Measurements from ENCODE around the gene IFNL3.
"Not testable (repeated sequence)": the region's sequence is repeated elsewhere in the genome, so short reads cannot be mapped to it uniquely, and the experiment has no call there.

IFNL3 gene

GRCh38 chr19:39244410-39245100, at the start of gene IFNL3:
Gene IFNL3 (minus strand): TSS chr19:39245006. CDS start chr19:39244967, 39 bp downstream.
- not testable (repeated sequence) for H3K4me3 ChIP-seq (ENCODE audit: low read depth, low read length); H3K79me2 ChIP-seq; H3K9me3 ChIP-seq (ENCODE audit: control insufficient read depth, low read length); H3K27ac ChIP-seq; H3K4me2 ChIP-seq (ENCODE audit: low read length); H3K4me1 ChIP-seq; H2AFZ ChIP-seq; H3K36me3 ChIP-seq (ENCODE audit: control insufficient read depth, insufficient read depth, low read length); H3K27me3 ChIP-seq (ENCODE audit: control insufficient read depth, insufficient read depth, low read length); H3K9ac ChIP-seq

- H3K4me2 ChIP-seq (ENCODE audit: low read length) = no peak overlapping the region
- H3K9me3 ChIP-seq (ENCODE audit: control insufficient read depth, low read length) = no peaks in the 10 kb centered on the region
- H3K36me3 ChIP-seq (ENCODE audit: control insufficient read depth, insufficient read depth, low read length) = no peaks in the 10 kb centered on the region
- H3K27ac ChIP-seq = no peak overlapping the region
- H3K4me3 ChIP-seq (ENCODE audit: low read depth, low read length) = no peak overlapping the region
- TF ChIP-seq CTCF (IDR thresholded peaks at IDR 0.05) = no peak
- no peak overlapping the region for H3K9ac ChIP-seq
- no peak overlapping the region for H2AFZ ChIP-seq
- H3K27me3 ChIP-seq (ENCODE audit: control insufficient read depth, insufficient read depth, low read length) = no peaks in the 10 kb centered on the region
- H3K4me1 ChIP-seq = no peaks in the 10 kb centered on the region
- H3K79me2 ChIP-seq = no peaks in the 10 kb centered on the region
Measured at GRCh38 chr19:39293394-39293793, 48.6 kb upstream of the IFNL3 start.

GRCh38 chr19:39284032-39284431, 39.2 kb upstream of the IFNL3 start:
- H3K4me3 ChIP-seq (ENCODE audit: low read depth, low read length) = no peak overlapping the region
- no peak for TF ChIP-seq CTCF (IDR thresholded peaks at IDR 0.05)
- no peak overlapping the region for H2AFZ ChIP-seq
- no peak overlapping the region for H3K4me2 ChIP-seq (ENCODE audit: low read length)
- no peaks in the 10 kb centered on the region for H3K9me3 ChIP-seq (ENCODE audit: control insufficient read depth, low read length)
- H3K9ac ChIP-seq = no peak overlapping the region
- no peaks in the 10 kb centered on the region for H3K27me3 ChIP-seq (ENCODE audit: control insufficient read depth, insufficient read depth, low read length)
- no peaks in the 10 kb centered on the region for H3K4me1 ChIP-seq
- no peak overlapping the region for H3K27ac ChIP-seq
- no peaks in the 10 kb centered on the region for H3K36me3 ChIP-seq (ENCODE audit: control insufficient read depth, insufficient read depth, low read length)
- no peaks in the 10 kb centered on the region for H3K79me2 ChIP-seq

- Histone ChIP-seq H2AFZ (no peak overlapping the region), H3K9me3 (ENCODE audit: control insufficient read depth, low read length) (no peaks in the 10 kb centered on the region), H3K4me3 (ENCODE audit: low read depth, low read length) (no peak overlapping the region), H3K36me3 (ENCODE audit: control insufficient read depth, insufficient read depth, low read length) (no peaks in the 10 kb centered on the region), H3K9ac (no peak overlapping the region), H3K27ac (no peak overlapping the region), H3K79me2 (no peaks in the 10 kb centered on the region), H3K27me3 (ENCODE audit: control insufficient read depth, insufficient read depth, low read length) (no peaks in the 10 kb centered on the region), H3K4me2 (ENCODE audit: low read length) (no peak overlapping the region), H3K4me1 (no peaks in the 10 kb centered on the region)
- TF ChIP-seq CTCF (IDR thresholded peaks at IDR 0.05) = no peak
Measured at GRCh38 chr19:39282021-39282420, 37.2 kb upstream of the IFNL3 start.

- Histone ChIP-seq H3K9me3 (ENCODE audit: control insufficient read depth, low read length) (no peaks in the 10 kb centered on the region), H2AFZ (no peak overlapping the region), H3K4me3 (ENCODE audit: low read depth, low read length) (no peak overlapping the region), H3K9ac (no peak overlapping the region), H3K27ac (no peak overlapping the region), H3K4me1 (no peaks in the 10 kb centered on the region), H3K36me3 (ENCODE audit: control insufficient read depth, insufficient read depth, low read length) (no peaks in the 10 kb centered on the region), H3K27me3 (ENCODE audit: control insufficient read depth, insufficient read depth, low read length) (no peaks in the 10 kb centered on the region), H3K4me2 (ENCODE audit: low read length) (no peak overlapping the region), H3K79me2 (no peaks in the 10 kb centered on the region)
- TF ChIP-seq CTCF (IDR thresholded peaks at IDR 0.05) = no peak
Measured at GRCh38 chr19:39277598-39277997, 32.8 kb upstream of the IFNL3 start.

All from parathyroid adenoma (tissue), 2 donors.